OCI-LY1 (cell line): Measurements from ENCODE around the gene LSAMP.

ENCODE experiments used
- H2AFZ ChIP-seq: fragments of 200-600 bp; sonication (generic), shearing (Covaris generic); 2 replicates; pipeline ENCODE4 v1.6.0; 2014; ENCODE audit warnings: antibody characterized with exemption, mild to moderate bottlenecking, low read length
- H3F3A ChIP-seq: fragments of 200-600 bp; sonication (generic), shearing (Covaris generic); 2 replicates; pipeline ENCODE4 v1.6.0; 2014; ENCODE audit warnings: mild to moderate bottlenecking, antibody characterized with exemption, low read length, moderate library complexity; ENCODE audit not compliant: insufficient read depth
- H3K27ac ChIP-seq: fragments of 200-600 bp; sonication (generic); 2 replicates; pipeline ENCODE4 v1.5.1; 2014; ENCODE audit warnings: low read length, mixed run types, mild to moderate bottlenecking, low read depth; ENCODE audit not compliant: poor library complexity, severe bottlenecking
- H3K27me3 ChIP-seq: fragments of 200-600 bp; sonication (generic); 2 replicates; pipeline ENCODE4 v1.6.0; 2014; ENCODE audit warnings: antibody characterized with exemption, mild to moderate bottlenecking, low read length, moderate library complexity; ENCODE audit not compliant: insufficient read depth
- H3K36me3 ChIP-seq: fragments of 200-600 bp; sonication (generic); 2 replicates; pipeline ENCODE4 v1.6.1; 2014; ENCODE audit warnings: mild to moderate bottlenecking, antibody characterized with exemption, low read length, moderate library complexity, mixed read lengths; ENCODE audit not compliant: insufficient read depth
- H3K4me1 ChIP-seq: fragments of 200-600 bp; sonication (generic); 2 replicates; pipeline ENCODE4 v1.5.1; 2014; ENCODE audit warnings: mild to moderate bottlenecking, low read length, moderate library complexity; ENCODE audit not compliant: insufficient read depth, severe bottlenecking
- H3K4me2 ChIP-seq: fragments of 200-600 bp; sonication (generic), shearing (Covaris generic); 2 replicates; pipeline ENCODE4 v1.6.1; 2014; ENCODE audit warnings: low read length
- H3K4me3 ChIP-seq: fragments of 200-600 bp; sonication (generic); 2 replicates; pipeline ENCODE4 v1.5.1; 2014; ENCODE audit warnings: low read length, low read depth, mild to moderate bottlenecking, mixed read lengths; ENCODE audit not compliant: poor library complexity, severe bottlenecking
- H3K79me2 ChIP-seq: fragments of 200-600 bp; shearing (Covaris generic); 2 replicates; pipeline ENCODE4 v1.6.1; 2016; ENCODE audit warnings: mixed run types, low read length, mixed read lengths; ENCODE audit not compliant: insufficient read depth
- H3K9ac ChIP-seq: fragments of 200-600 bp; sonication (generic), shearing (Covaris generic); 2 replicates; pipeline ENCODE4 v1.6.1; 2014; ENCODE audit warnings: mild to moderate bottlenecking, low read length, mixed read lengths
- H3K9me2 ChIP-seq: fragments of 200-600 bp; sonication (generic), shearing (Covaris generic); 2 replicates; pipeline ENCODE4 v1.6.1; 2014; ENCODE audit warnings: low read depth, mild to moderate bottlenecking, low read length, mixed read lengths
- H3K9me3 ChIP-seq: fragments of 200-600 bp; shearing (Covaris generic); 2 replicates; pipeline ENCODE4 v1.6.1; 2014; ENCODE audit warnings: low read length, mixed read lengths
- H4K20me1 ChIP-seq: fragments of 200-600 bp; sonication (generic), shearing (Covaris generic); 2 replicates; pipeline ENCODE4 v1.6.0; 2016; ENCODE audit warnings: mild to moderate bottlenecking, low read length; ENCODE audit not compliant: insufficient read depth
- CTCF ChIP-seq: fragments of 200-600 bp; sonication (generic), shearing (Covaris generic); IDR thresholded peaks from 2 replicates; pipeline ENCODE4 v1.5.1; 2017; ENCODE audit warnings: mild to moderate bottlenecking, antibody characterized with exemption, low read length, moderate library complexity, mixed read lengths
- EZH2 ChIP-seq: fragments of 200-600 bp; sonication (generic), shearing (Covaris generic); IDR thresholded peaks from 2 replicates; pipeline ENCODE4 v1.8.0; 2017; ENCODE audit warnings: borderline replicate concordance, mixed run types, mild to moderate bottlenecking, antibody characterized with exemption, low read length, moderate library complexity, mixed read lengths

LSAMP gene

GRCh38 chr3:116028157-116028556, 417.1 kb downstream of the LSAMP start:
- H2AFZ ChIP-seq, result no peak overlapping the region
- TF ChIP-seq EZH2 (no peak), CTCF (no peak)
- no peaks in the 10 kb centered on the region for H3K9me2 ChIP-seq
- H3K4me2 ChIP-seq, result no peak overlapping the region
- H3K27me3 ChIP-seq, result no peaks in the 10 kb centered on the region
- no peak overlapping the region for H3K4me3 ChIP-seq
- H3K9ac ChIP-seq, result no peak overlapping the region
- H4K20me1 ChIP-seq, result no peaks in the 10 kb centered on the region
- H3K9me3 ChIP-seq, result no peaks in the 10 kb centered on the region
- H3K4me1 ChIP-seq, result no peaks in the 10 kb centered on the region
- H3K79me2 ChIP-seq, result no peaks in the 10 kb centered on the region
- H3K27ac ChIP-seq, result no peak overlapping the region
- H3F3A ChIP-seq, result no peaks in the 10 kb centered on the region
- no peaks in the 10 kb centered on the region for H3K36me3 ChIP-seq

- no peak overlapping the region for H3K4me3 ChIP-seq
- no peak overlapping the region for H2AFZ ChIP-seq
- H3K79me2 ChIP-seq, result no peaks in the 10 kb centered on the region
- H3K4me2 ChIP-seq, result no peak overlapping the region
- no peak overlapping the region for H3K9ac ChIP-seq
- no peaks in the 10 kb centered on the region for H3K9me3 ChIP-seq
- TF ChIP-seq CTCF (no peak), EZH2 (no peak)
- no peaks in the 10 kb centered on the region for H3K27me3 ChIP-seq
- no peaks in the 10 kb centered on the region for H3F3A ChIP-seq
- no peaks in the 10 kb centered on the region for H3K4me1 ChIP-seq
- no peaks in the 10 kb centered on the region for H3K36me3 ChIP-seq
- no peaks in the 10 kb centered on the region for H4K20me1 ChIP-seq
- no peaks in the 10 kb centered on the region for H3K9me2 ChIP-seq
- H3K27ac ChIP-seq, result no peak overlapping the region
Measured at GRCh38 chr3:116020989-116021388, 424.3 kb downstream of the LSAMP start.

- no peak for TF ChIP-seq EZH2
- no peak for TF ChIP-seq CTCF
- H3K4me2 ChIP-seq, result no peak overlapping the region
- no peak overlapping the region for H3K9ac ChIP-seq
- no peaks in the 10 kb centered on the region for H3K79me2 ChIP-seq
- no peak overlapping the region for H3K27ac ChIP-seq
- H3K27me3 ChIP-seq, result no peaks in the 10 kb centered on the region
- no peaks in the 10 kb centered on the region for H3F3A ChIP-seq
- no peaks in the 10 kb centered on the region for H3K9me2 ChIP-seq
- H3K36me3 ChIP-seq, result no peaks in the 10 kb centered on the region
- H4K20me1 ChIP-seq, result no peaks in the 10 kb centered on the region
- no peaks in the 10 kb centered on the region for H3K9me3 ChIP-seq
- no peak overlapping the region for H3K4me3 ChIP-seq
- no peaks in the 10 kb centered on the region for H3K4me1 ChIP-seq
- no peak overlapping the region for H2AFZ ChIP-seq
Measured at GRCh38 chr3:116020495-116020894, 424.8 kb downstream of the LSAMP start.
